Endodermal cell (in vitro differentiated cells): ENCODE results near the gene LRBA. TPM values are rescaled to one million over a fixed set of nuclear protein-coding genes. Genes with fewer than 3 reads are reported as not detected.

Source experiments
- DNase-seq: peaks from one replicate; pipeline ENCODE4 v3.0.0-alpha.2; 2017
- H3K27ac ChIP-seq: 2 replicates; pipeline ENCODE4 v1.5.1; 2013; ENCODE audit warnings: mild to moderate bottlenecking, low read depth, low read length, moderate library complexity
- H3K27me3 ChIP-seq: 2 replicates; pipeline ENCODE4 v1.6.1; 2013; ENCODE audit warnings: mild to moderate bottlenecking, low read length, moderate library complexity; ENCODE audit not compliant: insufficient read depth, control insufficient read depth, poor library complexity, severe bottlenecking
- H3K36me3 ChIP-seq: 2 replicates; pipeline ENCODE4 v1.7.0; 2013; ENCODE audit warnings: mild to moderate bottlenecking, low read length, moderate library complexity; ENCODE audit not compliant: control insufficient read depth, insufficient read depth
- H3K4me1 ChIP-seq: one replicate; pipeline ENCODE4 v1.7.0; 2013; ENCODE audit warnings: low read length; ENCODE audit not compliant: control insufficient read depth, insufficient read depth
- H3K4me3 ChIP-seq: 2 replicates; pipeline ENCODE4 v1.5.1; 2013; ENCODE audit warnings: mild to moderate bottlenecking, low read length, moderate library complexity
- H3K9ac ChIP-seq: 2 replicates; pipeline ENCODE4 v1.6.1; 2013; ENCODE audit warnings: mild to moderate bottlenecking, low read length, moderate library complexity; ENCODE audit not compliant: poor library complexity, severe bottlenecking; ENCODE audit errors: extremely low read depth
- H3K9me3 ChIP-seq: 2 replicates; pipeline ENCODE4 v1.6.1; 2013; ENCODE audit warnings: mild to moderate bottlenecking, low read length, moderate library complexity; ENCODE audit not compliant: control insufficient read depth
- H3K27ac Mint-ChIP-seq: 2 replicates; pipeline ENCODE4 v1.8.0; 2020; ENCODE audit warnings: mixed read lengths
- H3K27me3 Mint-ChIP-seq: 2 replicates; pipeline ENCODE4 v1.8.0; 2021; ENCODE audit warnings: mild to moderate bottlenecking, mixed read lengths; ENCODE audit not compliant: insufficient read depth
- H3K36me3 Mint-ChIP-seq: 2 replicates; pipeline ENCODE4 v1.8.0; 2020; ENCODE audit warnings: low read depth, mixed read lengths
- H3K4me1 Mint-ChIP-seq: 2 replicates; pipeline ENCODE4 v1.8.0; 2020; ENCODE audit warnings: mixed read lengths
- H3K4me3 Mint-ChIP-seq: 2 replicates; pipeline ENCODE4 v1.8.0; 2020; ENCODE audit warnings: mild to moderate bottlenecking, moderate library complexity, mixed read lengths
- H3K9me3 Mint-ChIP-seq: 2 replicates; pipeline ENCODE4 v1.8.0; 2020; ENCODE audit warnings: mild to moderate bottlenecking, mixed read lengths
- CTCF ChIP-seq: fragments of 200-600 bp; sonication (generic); conservative IDR thresholded peaks from 2 replicates; pipeline ENCODE4 v1.5.0; 2021; ENCODE audit warnings: antibody characterized with exemption, mild to moderate bottlenecking
- WGBS, 2 experiments: methylation state at CpG; one replicate each; pipeline versions ENCODE4 v1.1.5 to v1.1.7; 2013; ENCODE audit warnings: missing lambda C conversion rate in 2 of 2, mixed read lengths in 1 of 2; ENCODE audit not compliant: insufficient coverage in 1 of 2, insufficient read length in 1 of 2; 5-methylcytosine and 5-hydroxymethylcytosine counted together
- total RNA-seq, 2 donors: library from RNA; stranded (reverse); fragmentation: NEBNext Ultra II Directional in 1 of 2; extraction: Animal tissue kit (Norgen Biotek cat#: 25700) in 1 of 2; gene quantifications; 2 replicates in 1 of 2; 3 replicates in 1 of 2; pipeline ENCODE4 v1.2.1, GENCODE V29; 2021

Gene LRBA
- total RNA-seq, 2 donors from 2014 or later, result 77.3 to 95.9 TPM

GRCh38 chr4:150423074-150423473, 592.0 kb downstream of the LRBA start:
- Mint-ChIP-seq H3K27me3 (no peaks in the 10 kb centered on the region), H3K27ac (no peak overlapping the region), H3K9me3 (no peaks in the 10 kb centered on the region), H3K36me3 (peaks cover 8% of the 10 kb centered on the region), H3K4me3 (no peak overlapping the region), H3K4me1 (no peaks in the 10 kb centered on the region)
- no peaks in the 10 kb centered on the region for H3K27me3 ChIP-seq
- 87 to 88% methylated on average over 9 to 13 of the region's 13 CpGs for WGBS, 2 experiments
- H3K27ac ChIP-seq, result no peak overlapping the region
- no peaks in the 10 kb centered on the region for H3K9me3 ChIP-seq
- no peak overlapping the region for H3K9ac ChIP-seq
- H3K4me3 ChIP-seq, result no peak overlapping the region
- TF ChIP-seq CTCF, result no peak
- H3K36me3 ChIP-seq, result no peaks in the 10 kb centered on the region
- no peaks in the 10 kb centered on the region for H3K4me1 ChIP-seq
- no peak for DNase-seq

GRCh38 chr4:150421612-150422011, 593.5 kb downstream of the LRBA start:
- no peak overlapping the region for H3K9ac ChIP-seq
- H3K9me3 ChIP-seq, result no peaks in the 10 kb centered on the region
- H3K36me3 Mint-ChIP-seq, result peaks cover 8% of the 10 kb centered on the region
- H3K27me3 Mint-ChIP-seq, result no peaks in the 10 kb centered on the region
- H3K4me1 ChIP-seq, result no peaks in the 10 kb centered on the region
- TF ChIP-seq CTCF, result no peak
- no peaks in the 10 kb centered on the region for H3K9me3 Mint-ChIP-seq
- no peak for DNase-seq
- 86% methylated on average over 1 of the region's 1 CpG; no CpG with 5 or more reads in 1 of the 2 experiments for WGBS, 2 experiments
- no peak overlapping the region for H3K27ac Mint-ChIP-seq
- no peak overlapping the region for H3K27ac ChIP-seq
- no peak overlapping the region for H3K4me3 ChIP-seq
- H3K36me3 ChIP-seq, result no peaks in the 10 kb centered on the region
- H3K27me3 ChIP-seq, result no peaks in the 10 kb centered on the region
- no peaks in the 10 kb centered on the region for H3K4me1 Mint-ChIP-seq
- H3K4me3 Mint-ChIP-seq, result no peak overlapping the region

- Mint-ChIP-seq H3K27ac (no peak overlapping the region), H3K27me3 (no peaks in the 10 kb centered on the region), H3K9me3 (no peaks in the 10 kb centered on the region), H3K4me3 (no peak overlapping the region), H3K4me1 (no peaks in the 10 kb centered on the region), H3K36me3 (peaks cover 8% of the 10 kb centered on the region)
- Histone ChIP-seq H3K27me3 (no peaks in the 10 kb centered on the region), H3K36me3 (peaks cover 6% of the 10 kb centered on the region), H3K9me3 (no peaks in the 10 kb centered on the region), H3K4me3 (no peak overlapping the region), H3K4me1 (no peaks in the 10 kb centered on the region), H3K27ac (no peak overlapping the region), H3K9ac (no peak overlapping the region)
- DNase-seq, result no peak
- no peak for TF ChIP-seq CTCF
- 81 to 100% methylated on average over 2 to 4 of the region's 4 CpGs for WGBS, 2 experiments
Measured at GRCh38 chr4:150419939-150420338, 595.1 kb downstream of the LRBA start.
